SW480 (cell line): ENCODE data around the gene SNX9.
"Not testable (repeated sequence)": the region's sequence is repeated elsewhere in the genome, so short reads cannot be mapped to it uniquely, and the experiment has no call there.

Source experiments
- DNase-seq: peaks from one replicate; pipeline ENCODE4 v3.0.0-alpha.2; 2016; ENCODE audit warnings: low spot score

The SNX9 gene

GRCh38 chr6:157954150-157955117, 131.4 kb downstream of the SNX9 start:
- peak; percentile 81 for DNase-seq

- DNase-seq, result no peak
Observed at GRCh38 chr6:157955675-157956074, 132.6 kb downstream of the SNX9 start.

GRCh38 chr6:157956171-157956730, 133.2 kb downstream of the SNX9 start:
- DNase-seq, result no peak

- no peak for DNase-seq
Observed at GRCh38 chr6:157959451-157960227, 136.6 kb downstream of the SNX9 start.

GRCh38 chr6:157961153-157961831, 138.2 kb downstream of the SNX9 start:
- no peak for DNase-seq

- DNase-seq, result no peak
Observed at GRCh38 chr6:157961832-157962575, 139.0 kb downstream of the SNX9 start.

GRCh38 chr6:157962601-157963302, 139.7 kb downstream of the SNX9 start:
- no peak for DNase-seq

GRCh38 chr6:157964100-157964499, 141.1 kb downstream of the SNX9 start:
- no peak for DNase-seq

GRCh38 chr6:157965387-157965786, 142.3 kb downstream of the SNX9 start:
- no peak for DNase-seq

GRCh38 chr6:157966589-157966977, 143.5 kb downstream of the SNX9 start:
- DNase-seq, result no peak

GRCh38 chr6:157967020-157967419, 144.0 kb downstream of the SNX9 start:
- DNase-seq, result no peak

GRCh38 chr6:157967486-157967885, 144.4 kb downstream of the SNX9 start:
- no peak for DNase-seq

- DNase-seq, result not testable (repeated sequence)
Observed at GRCh38 chr6:157972177-157972576, 149.1 kb downstream of the SNX9 start.

GRCh38 chr6:157974341-157974894, 151.4 kb downstream of the SNX9 start:
- no peak for DNase-seq

- DNase-seq, result no peak
Observed at GRCh38 chr6:157974967-157975366, 151.9 kb downstream of the SNX9 start.

- DNase-seq, result no peak
Observed at GRCh38 chr6:157975456-157975855, 152.4 kb downstream of the SNX9 start.

GRCh38 chr6:157976345-157977175, 153.5 kb downstream of the SNX9 start:
- DNase-seq, result no peak

GRCh38 chr6:157977176-157977804, 154.2 kb downstream of the SNX9 start:
- DNase-seq, result no peak
